H1 (cell line): ENCODE measurements around the gene NUP50. TPM values are rescaled to one million over a fixed set of nuclear protein-coding genes. Genes with fewer than 3 reads are reported as not detected.

Experiments used
- CTCF ChIA-PET: fragments of 300-600 bp; sonication (Branson Sonifier 250); formaldehyde crosslinking; loops from one replicate; lab custom pipeline; 2021; ENCODE audit not compliant: partially characterized antibody; lab: Charles Lee
- POLR2A ChIA-PET: fragments of 300-600 bp; sonication (Branson Sonifier 250); formaldehyde crosslinking; loops from one replicate; lab custom pipeline; 2021; ENCODE audit warnings: inconsistent platforms; ENCODE audit not compliant: partially characterized antibody; lab: Charles Lee
- DNase-seq, 2 experiments: peaks; one replicate each; pipeline versions ENCODE4 v3.0.0 to v3.0.0-alpha.2; 2010 to 2022; ENCODE audit warnings: low spot score in 2 of 2, low read depth in 1 of 2, mixed read lengths in 1 of 2
- FAIRE-seq: peaks from 2 replicates; lab custom pipeline; 2011; peaks lifted over from hg19 to GRCh38; lab: Jason Lieb, UNC
- H2AFZ ChIP-seq: 2 replicates; pipeline ENCODE4 v1.8.1; 2012; ENCODE audit warnings: low read length, inconsistent platforms
- H2AK5ac ChIP-seq: 2 replicates; pipeline ENCODE4 v1.6.1; 2013; ENCODE audit warnings: low read depth, low read length
- H2BK120ac ChIP-seq: replicated peaks from 2 replicates; pipeline ENCODE3; 2013; ENCODE audit warnings: low read depth, low read length, inconsistent platforms
- H2BK12ac ChIP-seq: 2 replicates; pipeline ENCODE4 v1.6.1; 2013; ENCODE audit warnings: low read depth, low read length
- H2BK15ac ChIP-seq: 2 replicates; pipeline ENCODE4 v1.6.1; 2013; ENCODE audit warnings: low read length
- H2BK20ac ChIP-seq: 2 replicates; pipeline ENCODE4 v1.6.1; 2013; ENCODE audit warnings: low read length
- H2BK5ac ChIP-seq: 2 replicates; pipeline ENCODE4 v1.6.1; 2013; ENCODE audit warnings: low read depth, low read length
- H3K14ac ChIP-seq: 2 replicates; pipeline ENCODE4 v1.6.1; 2013; ENCODE audit warnings: inconsistent platforms; ENCODE audit not compliant: insufficient read length
- H3K18ac ChIP-seq: 2 replicates; pipeline ENCODE4 v1.6.1; 2013; ENCODE audit warnings: low read length; ENCODE audit errors: extremely low read depth
- H3K23ac ChIP-seq: 2 replicates; pipeline ENCODE4 v1.6.1; 2013; ENCODE audit warnings: inconsistent platforms; ENCODE audit not compliant: insufficient read length
- H3K23me2 ChIP-seq: 2 replicates; pipeline ENCODE4 v1.6.1; 2013; ENCODE audit warnings: low read depth, low read length
- H3K27ac ChIP-seq: 2 replicates; pipeline ENCODE4 v1.6.1; 2011; ENCODE audit warnings: low read depth, low read length, inconsistent platforms
- H3K27me3 ChIP-seq, 4 experiments: replicated peaks in 1 of 4; 1 replicate in 1 of 4; 2 replicates in 3 of 4; pipeline versions ENCODE4 v1.6.1 to v1.8.1; 2011 to 2013; ENCODE audit warnings: low read length in 3 of 4, mild to moderate bottlenecking in 3 of 4, inconsistent platforms in 2 of 4, mixed read lengths in 2 of 4, moderate library complexity in 1 of 4; ENCODE audit not compliant: control insufficient read depth in 3 of 4, insufficient read depth in 3 of 4; ENCODE audit errors: extremely low read depth in 1 of 4
- H3K36me3 ChIP-seq, 4 experiments: 2 replicates each; pipeline versions ENCODE4 v1.6.1 to v1.8.1; 2011 to 2013; ENCODE audit warnings: mild to moderate bottlenecking in 4 of 4, low read length in 3 of 4, moderate library complexity in 2 of 4, control low read depth in 1 of 4, inconsistent platforms in 1 of 4; ENCODE audit not compliant: insufficient read depth in 4 of 4, control insufficient read depth in 2 of 4
- H3K4ac ChIP-seq: replicated peaks from 2 replicates; pipeline ENCODE3; 2013; ENCODE audit warnings: low read length, low read depth, mixed read lengths, inconsistent platforms; ENCODE audit not compliant: insufficient read length
- H3K4me1 ChIP-seq, 4 experiments: replicated peaks in 1 of 4; 1 replicate in 1 of 4; 2 replicates in 3 of 4; pipeline versions ENCODE4 v1.6.1 to v1.8.1; 2011 to 2013; ENCODE audit warnings: low read length in 3 of 4, inconsistent platforms in 2 of 4, mixed read lengths in 1 of 4; ENCODE audit not compliant: insufficient read depth in 4 of 4, control insufficient read depth in 3 of 4
- H3K4me2 ChIP-seq, 2 experiments: 2 replicates each; pipeline versions ENCODE4 v1.6.1 to v1.8.1; 2011 to 2013; ENCODE audit warnings: low read depth in 2 of 2, low read length in 2 of 2, control low read depth in 1 of 2, inconsistent platforms in 1 of 2, mild to moderate bottlenecking in 1 of 2; ENCODE audit not compliant: insufficient read depth in 1 of 2
- H3K4me3 ChIP-seq, 4 experiments: fragments of 200-600, 300-600 bp in 1 of 4; sonication (generic), shearing (Covaris generic), sonication (Bioruptor Twin) in 1 of 4; 2 replicates each; pipeline versions ENCODE4 v1.5.1 to v1.8.1; 2011 to 2016; ENCODE audit warnings: low read length in 4 of 4, low read depth in 3 of 4, control low read depth in 2 of 4, inconsistent platforms in 2 of 4, mild to moderate bottlenecking in 2 of 4, mixed read lengths in 1 of 4, moderate library complexity in 1 of 4; ENCODE audit not compliant: insufficient read depth in 2 of 4; ENCODE audit errors: extremely low read depth in 1 of 4
- H3K56ac ChIP-seq: replicated peaks from 2 replicates; pipeline ENCODE3; 2013; ENCODE audit warnings: low read depth, mild to moderate bottlenecking, mixed read lengths, low read length, inconsistent platforms; ENCODE audit not compliant: insufficient read length
- H3K79me1 ChIP-seq: 2 replicates; pipeline ENCODE4 v1.6.1; 2013; ENCODE audit warnings: low read depth, low read length, control low read depth
- H3K79me2 ChIP-seq, 2 experiments: 2 replicates each; pipeline versions ENCODE4 v1.6.1 to v1.8.1; 2012 to 2013; ENCODE audit warnings: low read length in 2 of 2, mild to moderate bottlenecking in 2 of 2, inconsistent platforms in 1 of 2; ENCODE audit not compliant: insufficient read depth in 2 of 2, control insufficient read depth in 1 of 2
- H3K9ac ChIP-seq, 4 experiments: replicated peaks in 1 of 4; 1 replicate in 1 of 4; 2 replicates in 3 of 4; pipeline versions ENCODE4 v1.6.1 to v1.8.1; 2011 to 2013; ENCODE audit warnings: low read depth in 3 of 4, low read length in 3 of 4, control low read depth in 2 of 4, mild to moderate bottlenecking in 2 of 4, moderate library complexity in 2 of 4, inconsistent platforms in 1 of 4; ENCODE audit errors: extremely low read depth in 1 of 4
- H3K9me3 ChIP-seq, 2 experiments: 2 replicates each; pipeline versions ENCODE4 v1.6.1 to v1.8.1; 2012 to 2013; ENCODE audit warnings: mild to moderate bottlenecking in 2 of 2, moderate library complexity in 2 of 2, control low read depth in 1 of 2, inconsistent platforms in 1 of 2, low read depth in 1 of 2, low read length in 1 of 2, mixed read lengths in 1 of 2; ENCODE audit not compliant: insufficient read depth in 2 of 2
- H4K20me1 ChIP-seq, 2 experiments: replicated peaks in 1 of 2; 2 replicates each; pipeline versions ENCODE3 to v1.8.1; 2011 to 2013; ENCODE audit warnings: inconsistent platforms in 2 of 2, low read length in 2 of 2, mild to moderate bottlenecking in 1 of 2; ENCODE audit not compliant: insufficient read depth in 2 of 2, control insufficient read depth in 1 of 2
- H4K5ac ChIP-seq: 2 replicates; pipeline ENCODE4 v1.6.1; 2013; ENCODE audit warnings: low read length, low read depth, mixed read lengths, inconsistent platforms; ENCODE audit not compliant: insufficient read length
- H4K8ac ChIP-seq: 2 replicates; pipeline ENCODE4 v1.8.0; 2013; ENCODE audit warnings: mild to moderate bottlenecking, moderate library complexity, low read length, inconsistent platforms; ENCODE audit not compliant: insufficient read depth; ENCODE audit errors: extremely low read depth
- H4K91ac ChIP-seq: replicated peaks from 2 replicates; pipeline ENCODE3; 2013; ENCODE audit warnings: low read length, mixed read lengths, inconsistent platforms; ENCODE audit not compliant: insufficient read length
- BRCA1 ChIP-seq: IDR thresholded peaks from 2 replicates; pipeline ENCODE4 v1.6.1; 2012; ENCODE audit warnings: low read depth, low read length, improper control_type of control experiment
- CBX8 ChIP-seq: fragments of 300-800, 300-1000 bp; sonication (generic); IDR thresholded peaks from 2 replicates; pipeline ENCODE4 v1.7.1; 2016; ENCODE audit warnings: low read depth, low read length, borderline replicate concordance
- HDAC6 ChIP-seq: IDR thresholded peaks from one replicate; pipeline ENCODE4 v1.7.1; 2012; ENCODE audit warnings: low read depth, mild to moderate bottlenecking, inconsistent platforms, low read length, moderate library complexity
- JUN ChIP-seq: IDR thresholded peaks from 2 replicates; pipeline ENCODE4 v1.6.1; 2011; ENCODE audit warnings: low read depth, mild to moderate bottlenecking, improper control_type of control experiment, low read length
- MAX ChIP-seq: IDR thresholded peaks from 2 replicates; pipeline ENCODE4 v1.6.1; 2012; ENCODE audit warnings: inconsistent platforms
- POLR2A ChIP-seq, 2 experiments: IDR thresholded peaks; 1 replicate in 1 of 2; 2 replicates in 1 of 2; pipeline ENCODE4 v1.6.1; 2011; ENCODE audit warnings: low read depth in 2 of 2, low read length in 2 of 2, mild to moderate bottlenecking in 2 of 2; ENCODE audit errors: control extremely low read depth in 1 of 2
- RFX5 ChIP-seq: IDR thresholded peaks from 2 replicates; pipeline ENCODE4 v1.6.1; 2011; ENCODE audit warnings: low read depth, low read length, improper control_type of control experiment, borderline replicate concordance
- SAP30 ChIP-seq: fragments of 300-600 bp; sonication (generic); IDR thresholded peaks from 2 replicates; pipeline ENCODE4 v1.7.1; 2012; ENCODE audit warnings: low read length, moderate library complexity, mild to moderate bottlenecking, inconsistent platforms; ENCODE audit not compliant: insufficient read depth, insufficient replicate concordance
- SIN3A ChIP-seq, 2 experiments: IDR thresholded peaks in 1 of 2; conservative IDR thresholded peaks in 1 of 2; 2 replicates each; pipeline ENCODE4 v1.6.1; 2011 to 2012; ENCODE audit warnings: low read length in 2 of 2, improper control_type of control experiment in 1 of 2, low read depth in 1 of 2, mild to moderate bottlenecking in 1 of 2
- WGBS, 2 experiments: shearing (Covaris generic) in 1 of 2; methylation state at CpG; one replicate each; pipeline versions ENCODE4 v1.1.6 to v1.1.7; 2013 to 2015; ENCODE audit warnings: low lambda C conversion rate in 2 of 2, mixed read lengths in 2 of 2, inconsistent platforms in 1 of 2, low coverage in 1 of 2, missing lambda C conversion rate in 1 of 2; ENCODE audit not compliant: insufficient replicate concordance in 2 of 2, insufficient coverage in 1 of 2, insufficient read length in 1 of 2; ENCODE audit errors: extremely low coverage in 1 of 2, missing lambda C conversion rate in 1 of 2; 5-methylcytosine and 5-hydroxymethylcytosine counted together
- polyA plus RNA-seq, 7 experiments: library from polyadenylated mRNA; depleted of rRNA in 3 of 7; stranded (reverse) in 5 of 7; unstranded in 2 of 7; fragments of >200 nt in 5 of 7; fragments of 200-250 nt in 2 of 7; gene quantifications; 1 replicate in 5 of 7; 2 replicates in 1 of 7; 4 replicates in 1 of 7; pipeline versions ENCODE4 v1.2.1 to v1.2.3, GENCODE V29; 2011 to 2013; ENCODE audit warnings: missing spikeins in 2 of 7, mixed read lengths in 2 of 7
- total RNA-seq: library from RNA; stranded (reverse); fragmentation: NEBNext Ultra II Directional; extraction: Animal tissue kit (Norgen Biotek cat#: 25700); gene quantifications from 2 replicates; pipeline ENCODE4 v1.2.1, GENCODE V29; 2021

Gene NUP50
- total and polyA plus RNA-seq, 2 of the 8 experiments (the other 6 are each of a cell fraction or from before 2014, with no cell fraction given): 20.0 to 112 TPM

GRCh38 chr22:45169591-45170466, 6.1 kb downstream of the NUP50 start:
- H3K18ac ChIP-seq: no peak overlapping the region
- H3K14ac ChIP-seq: no peak overlapping the region
- FAIRE-seq (no peak), DNase-seq (no peak)
- peaks cover 19 to 72% (median 50%) of the 10 kb centered on the region in 4 experiments for H3K36me3 ChIP-seq
- no peak overlapping the region for H4K91ac ChIP-seq
- H3K4ac ChIP-seq: no peak overlapping the region
- H2BK5ac ChIP-seq: no peak overlapping the region
- no peaks in the 10 kb centered on the region for H3K9me3 ChIP-seq
- no peak overlapping the region for H2BK120ac ChIP-seq
- peaks cover 0 to 3% (median 0%) of the 10 kb centered on the region in 4 experiments; a peak in 3 of 7 replicates for H3K4me1 ChIP-seq
- H3K79me1 ChIP-seq: peaks cover 4% of the 10 kb centered on the region
- H3K27ac ChIP-seq: no peak overlapping the region
- ChIA-PET CTCF (interaction anchor here (1.3 kb wide), 1 partner anchor 39 kb away, joined by 3 read pairs; no protein-coding TSS in a partner anchor), POLR2A (interaction anchor here (0.9 to 1.2 kb wide), 3 partner anchors 11 to 23 kb away, joined by 3 read pairs; no protein-coding TSS in a partner anchor)
- peaks cover 10 to 11% of the 10 kb centered on the region in 2 experiments for H4K20me1 ChIP-seq
- H4K8ac ChIP-seq: no peak overlapping the region
- H3K23ac ChIP-seq: no peak overlapping the region
- H4K5ac ChIP-seq: no peak overlapping the region
- no peaks in the 10 kb centered on the region for H3K27me3 ChIP-seq
- peaks cover 2% of the 10 kb centered on the region; the same call in 1 of the 2 replicates for H3K23me2 ChIP-seq
- H3K79me2 ChIP-seq: peaks cover 8 to 79% of the 10 kb centered on the region in 2 experiments
- no peak overlapping the region for H3K56ac ChIP-seq
- no peak overlapping the region for H2BK20ac ChIP-seq
- no peak overlapping the region for H2BK12ac ChIP-seq
- no peak overlapping the region for H3K9ac ChIP-seq
- H2AFZ ChIP-seq: no peak overlapping the region
- H2BK15ac ChIP-seq: no peak overlapping the region
- no peak overlapping the region for H3K4me3 ChIP-seq
- no peak overlapping the region for H3K4me2 ChIP-seq
- WGBS, 2 experiments: 91% methylated on average over 19 of the region's 19 CpGs; no CpG with 5 or more reads in 1 of the 2 experiments
- H2AK5ac ChIP-seq: no peak overlapping the region
- TF ChIP-seq SIN3A (conservative IDR thresholded peaks at IDR 0.05 in 1 of 2, IDR thresholded peaks at IDR 0.05 in 1 of 2; ENCODE audit: low read depth in 1 of 2, low read length in 2 of 2) (no peak), JUN (no peak), CBX8 (no peak), RFX5 (no peak), HDAC6 (no peak), SAP30 (no peak), BRCA1 (no peak), POLR2A (IDR thresholded peaks at IDR 0.05; ENCODE audit: control extremely low read depth in 1 of 2, low read depth in 2 of 2, low read length in 2 of 2) (no peak), MAX (no peak)
